ENCODE measurements around the gene OR12D2.
"Not testable (repeated sequence)": the region's sequence is repeated elsewhere in the genome, so short reads cannot be mapped to it uniquely, and the experiment has no call there.

- not testable (repeated sequence) for TF ChIP-seq CTCF, POLR2A (IDR thresholded peaks at IDR 0.05)
Measured at GRCh38 chr6:29349348-29349747, 46.1 kb upstream of the OR12D2 start.

Measured in esophagus squamous epithelium (tissue), 4 donors.